Measurements from ENCODE around the gene RAB11FIP2.

DNA sequence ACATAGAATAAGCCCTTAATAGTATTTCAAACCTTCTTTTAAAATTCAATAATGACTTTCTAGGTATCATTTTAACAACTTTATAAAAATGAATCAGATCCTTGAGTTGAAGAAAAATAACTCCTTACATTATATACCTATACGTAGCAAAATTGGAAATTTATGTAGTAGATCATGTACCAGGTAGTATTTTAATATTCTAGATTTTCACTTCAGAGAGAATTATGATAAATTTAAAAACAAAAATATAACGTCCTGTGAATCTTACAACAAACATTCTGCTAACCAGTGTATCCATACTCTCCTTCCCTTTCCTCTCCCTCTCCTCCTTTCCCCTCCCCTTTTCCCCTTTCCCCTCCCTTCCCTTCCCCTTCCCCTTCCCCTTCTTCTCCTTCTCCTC is 6.1 kb upstream of the RAB11FIP2 start:
- TF ChIP-seq POLR2AphosphoS5 (IDR thresholded peaks at IDR 0.05; ENCODE audit: insufficient read depth in 1 of 2, low read depth in 1 of 2) (no peak), POLR2A (IDR thresholded peaks at IDR 0.05) (no peak)
- TF ChIP-seq, protein P1, sequence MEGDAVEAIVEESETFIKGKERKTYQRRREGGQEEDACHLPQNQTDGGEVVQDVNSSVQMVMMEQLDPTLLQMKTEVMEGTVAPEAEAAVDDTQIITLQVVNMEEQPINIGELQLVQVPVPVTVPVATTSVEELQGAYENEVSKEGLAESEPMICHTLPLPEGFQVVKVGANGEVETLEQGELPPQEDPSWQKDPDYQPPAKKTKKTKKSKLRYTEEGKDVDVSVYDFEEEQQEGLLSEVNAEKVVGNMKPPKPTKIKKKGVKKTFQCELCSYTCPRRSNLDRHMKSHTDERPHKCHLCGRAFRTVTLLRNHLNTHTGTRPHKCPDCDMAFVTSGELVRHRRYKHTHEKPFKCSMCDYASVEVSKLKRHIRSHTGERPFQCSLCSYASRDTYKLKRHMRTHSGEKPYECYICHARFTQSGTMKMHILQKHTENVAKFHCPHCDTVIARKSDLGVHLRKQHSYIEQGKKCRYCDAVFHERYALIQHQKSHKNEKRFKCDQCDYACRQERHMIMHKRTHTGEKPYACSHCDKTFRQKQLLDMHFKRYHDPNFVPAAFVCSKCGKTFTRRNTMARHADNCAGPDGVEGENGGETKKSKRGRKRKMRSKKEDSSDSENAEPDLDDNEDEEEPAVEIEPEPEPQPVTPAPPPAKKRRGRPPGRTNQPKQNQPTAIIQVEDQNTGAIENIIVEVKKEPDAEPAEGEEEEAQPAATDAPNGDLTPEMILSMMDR (IDR thresholded peaks at IDR 0.05) = no peak
